T-helper 1 cell treated with Interleukin-12 subunit alpha and Interleukin-12 subunit beta and Interleukin-4 antibody, amounts not matched to agents 30 μg/mL and 1 μg/mL, for 36 hours (primary cell): ENCODE results near the gene C16orf92.
"Not testable (repeated sequence)": the region's sequence is repeated elsewhere in the genome, so short reads cannot be mapped to it uniquely, and the experiment has no call there.

Experiments used
- H3K27ac Mint-ChIP-seq: one replicate; pipeline ENCODE4 v1.8.0; 2021; ENCODE audit warnings: mild to moderate bottlenecking, mixed read lengths
- H3K27me3 Mint-ChIP-seq: one replicate; pipeline ENCODE4 v1.8.0; 2021; ENCODE audit warnings: low read depth, mixed read lengths
- H3K36me3 Mint-ChIP-seq: one replicate; pipeline ENCODE4 v1.8.0; 2021; ENCODE audit warnings: low read depth, mixed read lengths
- H3K4me1 Mint-ChIP-seq: one replicate; pipeline ENCODE4 v1.8.0; 2021; ENCODE audit warnings: low read depth, mixed read lengths
- H3K4me3 Mint-ChIP-seq: one replicate; pipeline ENCODE4 v1.8.0; 2021; ENCODE audit warnings: mild to moderate bottlenecking, moderate library complexity, mixed read lengths
- H3K9me3 Mint-ChIP-seq: one replicate; pipeline ENCODE4 v1.8.0; 2021; ENCODE audit warnings: mixed read lengths

Gene C16orf92

DNA sequence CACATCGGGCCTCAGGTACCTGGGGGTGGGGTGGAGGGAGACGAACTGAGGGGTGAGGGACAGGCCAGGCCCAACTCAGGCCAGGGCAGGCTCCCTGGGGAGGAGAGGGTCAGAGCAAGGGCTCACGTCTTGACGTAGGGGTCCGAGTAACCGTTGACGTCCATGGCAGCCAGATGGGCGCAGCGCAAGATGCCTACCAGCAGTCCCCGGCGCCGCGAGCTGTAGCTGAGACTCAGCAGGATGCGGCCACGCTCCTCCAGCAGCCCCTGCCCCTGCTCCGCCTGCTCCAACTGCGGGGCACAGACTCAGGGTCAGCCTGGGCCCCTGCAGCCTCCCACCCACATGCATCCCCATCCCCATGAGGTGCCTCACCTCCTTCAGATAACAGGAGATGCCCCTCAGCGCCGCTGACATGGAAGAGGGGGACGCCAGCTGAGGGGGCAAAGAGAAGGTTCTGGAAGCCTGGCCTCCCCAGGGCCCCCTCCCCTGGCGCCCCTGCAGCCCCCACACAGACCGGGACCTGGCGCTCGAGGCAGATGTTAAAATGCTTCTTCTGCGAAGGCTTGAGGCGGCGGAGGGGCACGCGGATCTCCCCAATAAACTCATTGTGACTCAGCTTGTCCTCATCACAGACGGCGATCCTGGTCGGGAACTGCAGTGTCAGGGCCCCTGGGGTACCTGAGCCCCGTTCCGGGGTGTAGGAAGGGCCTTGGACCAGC, 16.2 kb upstream of the C16orf92 start:
- no peaks in the 10 kb centered on the region for H3K9me3 Mint-ChIP-seq
- no peak overlapping the region for H3K27ac Mint-ChIP-seq
- peaks cover 13% of the 10 kb centered on the region for H3K36me3 Mint-ChIP-seq
- H3K27me3 Mint-ChIP-seq: peaks cover 22% of the 10 kb centered on the region
- peaks cover under 1% of the 10 kb centered on the region for H3K4me1 Mint-ChIP-seq
- H3K4me3 Mint-ChIP-seq: no peak overlapping the region

DNA sequence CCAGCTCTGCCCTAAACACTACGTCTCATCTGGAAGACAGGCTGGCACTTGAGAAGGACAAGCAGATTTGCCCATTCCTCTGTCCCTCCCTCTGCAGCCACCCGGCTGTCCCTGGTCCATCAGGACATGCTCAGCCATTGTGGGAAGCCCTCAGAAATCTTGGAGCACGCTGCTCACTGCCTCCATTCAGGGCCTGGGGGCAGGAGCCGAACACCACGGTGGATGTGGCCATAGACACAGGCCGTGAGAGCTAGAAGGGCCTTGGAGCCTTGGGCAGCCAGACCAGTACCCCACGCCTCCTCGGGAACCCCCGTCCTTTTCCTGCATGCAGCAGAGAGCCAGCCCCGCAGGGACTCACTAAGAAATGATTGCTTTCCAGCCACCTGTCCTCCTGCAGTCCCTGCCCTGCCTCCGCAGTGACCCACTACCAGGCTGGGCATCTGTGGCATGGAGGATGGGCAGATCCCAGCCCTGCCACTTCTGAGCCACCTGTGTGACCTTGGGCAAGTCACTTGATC, 15.6 kb upstream of the C16orf92 start:
- Mint-ChIP-seq H3K36me3 (peaks cover 8% of the 10 kb centered on the region), H3K9me3 (no peaks in the 10 kb centered on the region), H3K27ac (no peak overlapping the region), H3K27me3 (peaks cover 28% of the 10 kb centered on the region), H3K4me3 (no peak overlapping the region), H3K4me1 (peaks cover 2% of the 10 kb centered on the region)

DNA sequence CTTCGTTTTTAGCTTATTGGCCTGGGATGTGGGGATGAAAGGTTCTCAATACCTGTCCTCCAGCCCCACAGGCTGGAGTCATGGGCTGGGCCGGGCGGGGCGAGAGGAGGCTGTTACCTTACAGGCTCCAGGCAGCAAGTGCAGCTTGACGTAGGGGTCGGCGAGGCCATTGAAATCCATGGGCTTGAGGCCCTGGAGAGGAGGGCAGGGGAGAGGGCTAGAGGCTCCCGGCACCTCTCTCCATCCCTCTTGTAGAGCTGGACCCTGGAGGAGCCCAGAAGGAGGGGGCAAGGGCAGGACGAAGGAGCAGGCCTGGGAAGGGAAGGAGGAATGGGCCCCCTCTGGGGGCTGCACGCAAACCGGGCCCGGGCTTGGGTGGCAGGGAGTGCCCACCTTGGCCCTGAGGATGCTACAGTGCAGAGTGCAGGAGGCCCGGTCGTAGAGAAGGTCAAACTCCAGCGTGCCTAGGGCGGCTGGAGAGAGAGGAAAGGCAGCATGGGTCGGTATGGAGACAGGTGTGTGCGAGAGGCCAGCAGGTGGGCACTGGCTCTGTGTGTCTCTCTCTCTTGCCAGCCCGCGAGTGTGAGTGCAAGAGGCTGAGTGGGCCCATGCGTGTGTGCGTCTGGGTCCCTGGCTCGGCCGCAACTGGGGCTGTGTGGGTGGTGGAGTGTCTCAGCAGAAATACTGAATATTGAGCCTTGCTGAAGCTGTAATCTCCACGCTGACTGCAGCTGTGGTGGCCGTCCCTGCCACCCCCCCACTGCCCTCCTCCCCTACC, 13.7 kb upstream of the C16orf92 start:
- H3K4me3 Mint-ChIP-seq: no peak overlapping the region

DNA sequence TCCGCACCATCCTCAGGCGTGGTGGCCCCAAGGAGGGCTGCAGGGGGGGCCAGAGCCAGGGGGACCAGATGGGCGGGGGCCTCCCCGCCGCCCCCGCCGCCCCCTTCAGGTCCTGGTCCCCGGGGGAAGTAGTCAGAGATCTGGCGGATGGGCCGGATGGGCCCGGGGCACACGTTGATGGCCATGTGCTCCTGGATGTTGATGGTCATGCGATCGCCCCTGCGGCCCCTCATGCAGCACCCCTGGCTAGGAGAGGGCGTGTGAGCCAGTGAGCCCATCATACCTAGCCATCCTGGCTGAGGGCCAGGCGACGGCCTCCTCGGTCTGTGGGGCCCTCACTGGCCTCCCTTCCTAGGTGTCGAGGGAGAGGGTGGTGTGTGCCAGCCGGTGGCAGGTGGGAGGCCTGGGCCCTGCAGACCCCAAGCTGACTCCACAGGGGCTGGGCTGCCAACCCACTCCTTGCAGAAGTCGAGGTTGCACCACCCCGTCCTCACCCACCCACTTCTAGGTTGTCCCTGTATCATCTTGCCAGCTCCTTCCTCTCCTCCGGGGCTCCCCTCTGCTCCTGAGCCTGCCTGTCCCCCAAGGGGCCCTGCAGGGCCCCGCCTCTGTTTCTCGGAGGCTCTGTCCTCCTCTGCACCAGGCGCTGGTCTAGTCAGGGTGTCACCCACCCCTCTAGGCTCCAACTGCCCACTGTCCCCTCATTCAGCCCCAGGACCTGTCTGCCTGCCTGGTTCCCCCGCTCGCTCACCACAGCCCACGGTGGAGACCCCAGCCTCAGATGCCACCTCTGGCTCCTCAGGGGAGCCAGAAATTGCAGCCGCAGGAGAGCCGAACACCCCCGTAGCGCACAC, 12.8 kb upstream of the C16orf92 start:
- Mint-ChIP-seq H3K27ac (no peak overlapping the region), H3K27me3 (peaks cover 43% of the 10 kb centered on the region), H3K9me3 (no peaks in the 10 kb centered on the region), H3K36me3 (peaks cover 1% of the 10 kb centered on the region), H3K4me3 (peak overlapping the region; percentile 51), H3K4me1 (peaks cover 2% of the 10 kb centered on the region)

More for the DNA sequence above, 13.7 kb upstream of the C16orf92 start:
- H3K27ac Mint-ChIP-seq: no peak overlapping the region
- peaks cover 2% of the 10 kb centered on the region for H3K4me1 Mint-ChIP-seq
- H3K9me3 Mint-ChIP-seq: no peaks in the 10 kb centered on the region
- H3K27me3 Mint-ChIP-seq: peaks cover 37% of the 10 kb centered on the region
- peaks cover 1% of the 10 kb centered on the region for H3K36me3 Mint-ChIP-seq

DNA sequence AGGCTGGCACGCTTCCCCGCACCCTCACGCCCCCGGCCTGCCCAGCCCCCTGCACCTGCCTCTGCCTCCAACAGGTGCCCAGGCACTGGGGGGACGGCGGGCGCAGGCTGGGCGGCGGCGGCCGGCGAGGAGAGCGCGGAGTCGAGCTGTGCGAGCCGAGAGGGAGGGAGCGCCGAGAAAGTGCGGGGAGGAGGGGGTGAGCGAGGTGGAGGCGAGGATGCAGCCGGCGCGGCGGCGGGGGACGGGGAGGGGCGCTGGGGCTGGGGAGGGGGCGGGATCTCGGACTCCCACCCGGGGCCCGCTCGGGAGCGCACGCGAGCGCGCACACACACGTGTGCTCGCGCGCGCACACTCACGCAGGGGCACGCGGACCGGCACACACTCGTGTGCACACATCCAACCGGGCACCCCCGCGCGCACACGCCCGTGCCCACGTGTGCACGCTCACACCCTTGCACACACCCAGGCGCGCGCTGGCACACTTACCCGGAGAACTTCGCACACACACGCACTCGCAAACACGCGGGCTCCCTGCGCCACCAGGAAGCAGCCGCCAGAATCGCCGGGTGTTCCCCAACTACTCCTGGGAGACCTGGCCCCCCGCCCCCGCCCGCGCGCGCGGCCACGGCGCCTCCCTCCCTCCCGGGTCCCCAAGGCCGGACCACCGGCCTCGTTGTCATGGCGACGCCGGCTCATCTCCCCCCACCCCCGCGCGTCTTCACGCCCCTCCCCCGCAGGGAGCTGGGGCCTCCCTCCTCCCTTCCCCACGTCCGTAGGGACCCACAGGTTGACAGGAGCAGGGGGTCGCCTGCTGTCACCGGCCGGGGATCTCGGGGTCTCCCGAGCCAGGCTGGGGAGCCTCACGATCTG, 11.9 kb upstream of the C16orf92 start, which contains the start of gene DOC2A:
TSS of gene DOC2A (minus strand) at position 184 of the 870 bp plus-strand sequence. CDS start 805 bp downstream, outside the sequence.
- peaks cover 46% of the 10 kb centered on the region for H3K27me3 Mint-ChIP-seq
- H3K27ac Mint-ChIP-seq: no peak within 1 kb of the TSS
- H3K4me3 Mint-ChIP-seq: peak within 1 kb of the TSS; percentile 85
- peaks cover 1% of the 10 kb centered on the region for H3K36me3 Mint-ChIP-seq
- peaks cover 2% of the 10 kb centered on the region for H3K4me1 Mint-ChIP-seq
- no peaks in the 10 kb centered on the region for H3K9me3 Mint-ChIP-seq

DNA sequence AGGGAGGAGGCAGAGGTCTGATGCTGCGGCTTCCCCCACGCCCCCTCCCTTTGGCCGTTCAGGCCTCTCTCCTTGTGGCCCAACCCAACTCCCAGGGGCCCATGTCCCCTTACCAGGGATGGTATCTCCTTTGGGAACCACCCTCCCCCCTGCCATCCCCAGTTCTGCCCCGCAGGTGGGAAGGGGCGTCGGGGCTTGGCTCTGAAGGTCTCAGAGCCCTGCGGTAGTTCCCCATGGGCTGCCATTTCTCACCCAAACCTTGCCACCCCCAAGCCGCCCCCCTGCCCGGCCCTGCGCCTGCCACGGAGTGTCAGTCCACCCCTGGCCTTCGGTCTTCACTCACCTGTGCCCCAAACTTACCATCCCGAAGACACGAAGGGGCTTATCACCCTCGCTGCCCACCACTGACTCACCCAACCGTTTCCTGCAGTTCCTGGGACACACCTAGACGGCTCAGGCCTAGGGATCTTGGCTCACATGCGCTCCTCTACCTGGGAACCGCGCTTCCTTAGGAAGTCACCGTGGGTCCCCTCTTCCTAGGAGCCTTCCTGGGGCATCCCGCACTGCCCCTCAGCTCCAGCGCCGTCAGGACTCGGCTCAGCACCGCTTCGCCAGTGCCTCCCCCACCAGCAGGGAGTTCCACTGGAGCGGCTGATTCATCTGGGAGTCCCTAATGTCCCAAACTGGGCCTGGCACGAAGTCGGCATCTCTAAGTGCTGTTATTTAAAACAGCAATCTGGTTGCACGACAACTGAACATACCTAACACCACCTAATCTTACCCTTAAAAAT, 11.1 kb upstream of the C16orf92 start:
- H3K4me3 Mint-ChIP-seq: peak overlapping the region; percentile 85
- no peak overlapping the region for H3K27ac Mint-ChIP-seq
- peaks cover 2% of the 10 kb centered on the region for H3K4me1 Mint-ChIP-seq
- H3K36me3 Mint-ChIP-seq: peaks cover 1% of the 10 kb centered on the region
- H3K9me3 Mint-ChIP-seq: no peaks in the 10 kb centered on the region
- H3K27me3 Mint-ChIP-seq: peaks cover 51% of the 10 kb centered on the region

DNA sequence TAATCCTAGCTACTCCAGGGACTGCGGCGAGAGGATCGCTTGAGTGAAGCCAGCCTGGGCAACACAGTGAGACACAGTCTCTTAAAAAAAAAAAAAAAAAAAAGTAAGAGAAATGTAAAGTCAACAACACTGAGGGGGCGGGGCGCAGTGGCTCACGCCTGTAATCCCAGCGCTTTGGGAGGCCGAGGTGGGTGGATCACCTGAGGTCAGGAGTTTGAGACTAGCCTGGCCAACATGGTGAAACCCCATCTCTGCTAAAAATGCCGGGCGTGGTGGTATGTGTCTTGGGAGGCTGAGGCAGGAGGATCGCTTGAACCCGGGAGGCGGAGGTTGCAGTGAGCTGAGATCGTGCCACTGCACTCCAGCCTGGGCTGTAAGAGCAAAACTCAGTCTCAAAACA, 10.4 kb upstream of the C16orf92 start:
- not testable (repeated sequence) for H3K27ac Mint-ChIP-seq, H3K4me1 Mint-ChIP-seq, H3K36me3 Mint-ChIP-seq, H3K9me3 Mint-ChIP-seq, H3K4me3 Mint-ChIP-seq
- H3K27me3 Mint-ChIP-seq: peaks cover 55% of the 10 kb centered on the region

DNA sequence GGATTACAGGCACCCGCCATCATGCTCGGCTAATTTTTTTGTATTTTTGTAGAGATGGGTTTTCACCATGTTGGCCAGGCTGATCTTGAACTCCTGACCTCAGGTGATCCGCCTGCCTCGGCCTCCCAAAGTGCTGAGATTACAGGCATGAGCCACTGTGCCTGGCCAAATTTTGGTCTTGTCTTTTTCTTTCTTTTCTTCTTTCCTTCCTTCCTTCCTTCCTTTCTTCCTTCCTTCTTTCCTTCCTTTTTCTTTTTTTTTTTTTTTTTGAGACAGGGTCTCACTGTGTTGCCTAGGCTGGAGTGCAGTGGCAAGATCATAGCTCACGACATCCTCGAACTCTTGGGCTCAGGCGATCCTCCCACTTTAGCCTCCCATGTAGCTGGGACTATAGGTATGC, 7.5 kb upstream of the C16orf92 start:
- H3K9me3 Mint-ChIP-seq, H3K36me3 Mint-ChIP-seq, H3K4me1 Mint-ChIP-seq, H3K4me3 Mint-ChIP-seq, H3K27ac Mint-ChIP-seq: not testable (repeated sequence)
- H3K27me3 Mint-ChIP-seq: peaks cover 50% of the 10 kb centered on the region

DNA sequence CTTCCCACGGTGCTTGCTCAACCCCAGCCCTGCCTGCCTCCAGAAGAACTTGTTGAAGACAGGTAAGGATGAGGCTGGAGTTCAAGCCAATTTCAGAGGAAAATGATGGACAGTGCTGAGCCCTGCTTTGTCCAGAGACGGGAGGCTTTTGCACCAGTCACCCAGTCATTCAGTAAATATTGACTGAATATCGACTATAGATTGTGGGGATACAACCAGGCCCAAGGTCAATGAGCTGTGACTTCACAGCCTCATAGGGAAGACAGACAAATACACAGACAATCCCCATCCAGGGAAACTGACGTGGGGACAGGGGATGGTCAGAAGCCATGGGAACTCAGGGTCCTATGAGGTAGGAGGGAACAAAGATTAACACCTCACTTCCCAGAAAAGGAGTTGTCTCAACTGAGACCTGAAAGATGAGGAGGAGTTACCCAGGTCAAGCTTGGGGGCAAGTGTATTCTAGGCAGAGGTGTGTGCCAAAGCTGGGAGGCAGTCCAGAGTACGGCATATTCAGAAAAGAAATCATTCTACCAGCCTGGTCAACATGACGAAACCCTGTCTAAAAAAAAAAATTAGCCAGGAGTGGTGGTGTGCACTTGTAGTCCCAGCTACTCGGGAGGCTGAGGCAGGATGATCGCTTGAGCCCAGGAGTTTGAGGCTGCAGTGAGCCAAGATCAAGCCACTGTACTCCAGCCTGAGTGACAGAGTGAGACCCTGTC, 6.3 kb upstream of the C16orf92 start:
- Mint-ChIP-seq H3K27me3 (peaks cover 55% of the 10 kb centered on the region), H3K36me3 (peaks cover 1% of the 10 kb centered on the region), H3K4me3 (no peak overlapping the region), H3K27ac (no peak overlapping the region), H3K9me3 (no peaks in the 10 kb centered on the region), H3K4me1 (peaks cover 8% of the 10 kb centered on the region)

DNA sequence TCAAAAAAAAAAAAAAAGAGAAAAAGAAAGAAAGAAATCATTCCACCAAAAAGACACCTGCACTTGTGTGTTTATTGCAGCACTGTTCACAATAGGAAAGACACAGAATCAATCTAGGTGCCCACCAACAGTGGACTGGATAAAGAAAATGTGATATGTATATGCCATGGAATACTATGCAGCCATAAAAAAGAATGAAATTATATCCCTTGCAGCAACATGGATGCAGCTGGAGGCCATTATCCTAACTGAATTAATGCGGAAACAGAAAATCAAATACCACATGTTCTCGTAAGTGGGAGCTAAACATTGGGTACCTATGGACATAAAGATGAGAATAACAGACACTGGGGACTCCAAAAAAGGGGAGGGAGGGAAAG, 5.7 kb upstream of the C16orf92 start:
- H3K36me3 Mint-ChIP-seq: no peaks in the 10 kb centered on the region
- H3K4me3 Mint-ChIP-seq: no peak overlapping the region
- peaks cover 49% of the 10 kb centered on the region for H3K27me3 Mint-ChIP-seq
- no peak overlapping the region for H3K27ac Mint-ChIP-seq
- peaks cover 5% of the 10 kb centered on the region for H3K4me1 Mint-ChIP-seq
- H3K9me3 Mint-ChIP-seq: no peaks in the 10 kb centered on the region

DNA sequence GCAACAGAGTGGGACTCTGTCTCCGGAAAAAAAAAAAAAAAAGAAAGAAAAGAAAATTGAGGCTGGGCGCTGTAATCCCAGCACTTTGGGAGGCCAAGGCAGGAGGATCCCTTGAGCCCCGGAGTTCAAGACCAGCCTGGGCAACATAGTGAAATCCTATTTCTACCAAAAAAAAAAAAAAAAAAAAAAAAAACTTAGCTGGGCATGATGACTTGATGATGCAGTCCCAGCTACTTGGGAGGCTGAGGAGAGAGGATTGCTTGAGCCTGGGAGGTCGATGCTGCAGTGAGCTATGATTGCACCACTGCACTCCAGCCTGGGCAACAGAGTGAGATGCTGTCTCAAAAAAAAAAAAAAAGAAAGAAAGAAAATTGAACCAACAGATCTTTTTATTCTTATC, 5.1 kb upstream of the C16orf92 start:
- H3K36me3 Mint-ChIP-seq, H3K4me3 Mint-ChIP-seq, H3K4me1 Mint-ChIP-seq, H3K27ac Mint-ChIP-seq, H3K9me3 Mint-ChIP-seq: not testable (repeated sequence)
- peaks cover 43% of the 10 kb centered on the region for H3K27me3 Mint-ChIP-seq

DNA sequence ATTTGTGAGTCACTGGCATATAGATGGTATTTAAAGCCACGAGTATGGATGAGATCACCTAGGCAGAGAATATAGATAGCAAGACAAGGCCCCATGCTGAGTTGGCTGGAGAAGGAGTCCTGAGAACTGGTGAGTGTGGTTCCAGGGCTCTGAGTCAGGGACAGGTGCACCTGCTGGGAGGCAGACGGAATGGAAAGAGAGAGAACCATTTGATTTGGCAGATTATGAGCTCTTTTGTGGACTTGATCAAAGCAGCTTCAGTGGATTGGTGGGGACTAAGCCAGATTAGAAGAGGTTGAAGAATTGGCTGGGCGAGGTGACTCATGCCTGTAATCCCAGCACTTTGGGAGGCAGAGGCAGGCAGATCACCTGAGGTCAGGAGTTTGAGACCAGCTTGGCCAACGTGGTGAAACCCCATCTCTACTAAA, 4.3 kb upstream of the C16orf92 start:
- H3K36me3 Mint-ChIP-seq: no peaks in the 10 kb centered on the region
- no peak overlapping the region for H3K27ac Mint-ChIP-seq
- no peaks in the 10 kb centered on the region for H3K9me3 Mint-ChIP-seq
- H3K4me3 Mint-ChIP-seq: no peak overlapping the region
- H3K4me1 Mint-ChIP-seq: peaks cover 5% of the 10 kb centered on the region
- H3K27me3 Mint-ChIP-seq: peaks cover 42% of the 10 kb centered on the region
